GM19193 (cell line): ENCODE data around the gene RNGTT.

ENCODE experiments used
- POLR2A ChIP-seq: IDR thresholded peaks from 4 replicates; pipeline ENCODE4 v1.6.1; 2011; ENCODE audit not compliant: insufficient read depth, insufficient read length; ENCODE audit errors: extremely low read depth

RNGTT gene

GRCh38 chr6:88963139-88964090 lies at the start of gene RNGTT:
Gene RNGTT (minus strand): TSS chr6:88963618. CDS start chr6:88963409, 209 bp downstream.
- TF ChIP-seq POLR2A: peak; percentile 86

DNA sequence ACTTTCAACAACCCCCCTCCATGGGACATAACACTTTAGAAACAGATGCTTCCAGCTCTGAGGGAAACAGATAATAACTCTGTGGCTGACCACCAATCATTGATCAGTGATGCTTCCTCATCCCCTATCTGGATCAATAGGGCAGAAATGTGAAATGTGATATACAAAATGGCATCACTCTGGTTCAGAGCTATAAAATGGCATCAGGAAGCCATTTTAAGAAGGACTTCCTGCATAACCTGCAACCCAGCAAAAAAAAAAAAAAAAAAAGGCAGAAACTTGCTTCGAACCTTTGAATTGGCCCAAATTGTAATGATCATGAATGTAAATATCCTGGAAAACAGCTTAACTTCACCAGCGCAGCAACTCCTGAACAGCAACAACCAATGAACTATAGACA lies 48.0 kb upstream of the RNGTT start:
- no peak for TF ChIP-seq POLR2A

DNA sequence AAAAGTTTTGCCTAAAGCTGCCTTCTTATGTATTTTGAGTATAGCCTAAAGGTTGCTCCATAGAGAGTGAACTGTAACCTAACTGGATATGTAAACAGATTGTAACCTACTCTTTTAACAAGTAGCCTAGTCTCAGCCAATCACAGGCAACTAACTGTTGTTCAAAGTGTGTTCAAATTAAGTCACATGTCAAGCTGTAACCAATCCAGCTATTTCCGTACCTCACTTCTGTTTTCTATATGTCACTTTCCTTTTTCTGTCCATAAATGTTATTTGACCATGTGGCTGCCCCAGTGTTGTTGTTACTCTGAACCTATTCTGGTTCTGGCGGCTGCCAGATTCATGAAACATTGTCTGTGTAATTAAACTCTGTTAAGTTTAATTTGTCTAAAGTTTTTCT lies 47.4 kb upstream of the RNGTT start:
- TF ChIP-seq POLR2A: no peak

GRCh38 chr6:89009624-89010059 lies 46.2 kb upstream of the RNGTT start:
- no peak for TF ChIP-seq POLR2A

GRCh38 chr6:89008815-89009374 lies 45.5 kb upstream of the RNGTT start:
- no peak for TF ChIP-seq POLR2A

- TF ChIP-seq POLR2A: no peak
These were observed 44.8 kb upstream of the RNGTT start for GRCh38 chr6:89008001-89008814.

DNA sequence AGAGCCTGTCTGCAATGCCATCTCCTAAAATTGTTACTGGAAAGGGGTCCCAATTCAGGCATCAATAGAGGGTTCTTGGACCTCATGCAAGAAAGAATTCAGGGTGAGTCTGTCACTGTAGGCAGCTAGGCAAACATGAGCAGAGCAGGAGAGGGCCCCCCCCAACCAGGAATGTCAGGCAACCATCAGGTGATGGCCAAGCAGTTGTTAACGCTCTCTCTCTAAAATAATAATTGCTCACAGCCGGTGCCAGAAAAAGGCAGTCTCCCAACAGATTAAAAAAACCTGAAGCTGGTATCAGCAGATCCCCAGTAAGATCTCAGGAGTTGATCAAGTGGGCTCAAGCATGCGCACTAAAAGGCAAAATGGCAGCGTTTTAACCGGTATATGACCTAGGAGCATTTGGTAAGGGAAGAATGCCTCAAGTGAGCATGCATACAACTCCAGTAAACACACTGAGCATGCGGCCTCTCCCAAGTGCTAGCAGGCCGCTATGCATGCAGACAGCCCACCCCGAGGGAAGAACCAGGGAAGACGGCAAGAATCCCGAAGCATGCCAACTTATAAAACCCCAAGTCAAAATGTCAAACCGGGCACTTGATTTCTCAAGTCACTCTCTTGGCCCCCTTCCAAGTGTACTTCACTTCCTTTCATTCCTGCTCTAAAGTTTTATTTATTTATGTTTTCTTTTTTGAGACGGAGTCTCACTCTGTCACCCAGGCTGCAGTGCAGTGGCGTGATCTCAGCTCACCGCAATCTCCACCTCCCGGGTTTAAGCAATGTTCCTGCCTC lies 44.0 kb upstream of the RNGTT start:
- TF ChIP-seq POLR2A: no peak

GRCh38 chr6:89002523-89002922 lies 39.1 kb upstream of the RNGTT start:
- TF ChIP-seq POLR2A: no peak

- TF ChIP-seq POLR2A: no peak
These were observed 33.9 kb upstream of the RNGTT start for GRCh38 chr6:88997327-88997726.

DNA sequence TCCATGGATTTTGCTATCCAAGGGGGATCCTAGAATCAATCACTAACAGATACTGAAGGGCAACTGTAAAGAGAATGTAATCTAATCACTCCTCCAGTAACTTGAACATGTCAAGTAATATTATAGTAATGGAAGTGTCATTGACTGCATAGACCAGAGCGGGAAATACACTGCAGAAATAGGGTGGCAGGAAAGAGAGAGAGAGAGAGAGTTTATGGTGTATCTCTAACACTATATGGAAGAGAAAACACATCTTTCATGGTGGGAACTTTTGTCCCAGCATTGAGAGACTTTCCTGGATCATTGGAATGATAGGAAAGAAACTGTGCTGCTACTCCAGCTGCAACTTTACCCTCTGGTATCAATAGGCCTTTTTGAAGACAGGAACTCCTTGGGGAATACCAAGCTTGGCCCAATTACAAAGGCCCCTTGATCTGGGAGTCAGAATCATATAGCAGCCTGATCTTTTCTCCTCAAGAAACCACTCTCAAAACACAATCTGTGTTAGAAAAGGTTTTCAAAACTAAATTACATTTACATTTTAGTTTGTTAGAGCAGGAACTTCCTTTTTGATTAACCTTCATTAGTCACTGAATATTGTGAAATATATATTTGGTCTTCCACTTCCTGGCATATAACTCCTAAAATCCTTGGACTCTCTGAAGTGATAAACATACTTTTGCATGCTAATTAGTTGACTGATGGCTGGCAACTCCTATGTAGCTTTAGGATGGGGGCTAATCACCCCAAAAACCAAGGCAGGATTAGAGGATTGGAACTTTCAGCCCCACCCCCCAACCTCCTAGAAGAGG lies 29.5 kb upstream of the RNGTT start:
- no peak for TF ChIP-seq POLR2A

DNA sequence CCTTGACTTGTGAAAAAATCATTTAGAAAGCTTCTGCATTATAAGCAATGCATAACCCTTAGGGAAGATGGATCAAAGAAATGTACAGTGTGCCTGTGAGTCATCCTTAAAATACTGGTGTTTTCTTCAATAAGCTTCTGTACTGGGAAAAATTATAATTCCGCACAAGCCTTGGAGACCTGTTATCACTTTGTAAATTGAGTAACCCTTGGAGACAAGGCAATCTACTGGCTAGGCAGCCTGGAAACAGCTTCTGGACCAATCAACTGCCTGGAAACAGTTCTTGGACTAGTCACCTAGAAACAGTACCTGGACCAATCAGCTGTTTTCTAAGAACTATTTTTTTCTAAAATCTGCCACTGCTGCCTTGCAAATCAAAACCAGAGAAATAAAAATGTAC lies 25.8 kb upstream of the RNGTT start:
- TF ChIP-seq POLR2A: no peak

DNA sequence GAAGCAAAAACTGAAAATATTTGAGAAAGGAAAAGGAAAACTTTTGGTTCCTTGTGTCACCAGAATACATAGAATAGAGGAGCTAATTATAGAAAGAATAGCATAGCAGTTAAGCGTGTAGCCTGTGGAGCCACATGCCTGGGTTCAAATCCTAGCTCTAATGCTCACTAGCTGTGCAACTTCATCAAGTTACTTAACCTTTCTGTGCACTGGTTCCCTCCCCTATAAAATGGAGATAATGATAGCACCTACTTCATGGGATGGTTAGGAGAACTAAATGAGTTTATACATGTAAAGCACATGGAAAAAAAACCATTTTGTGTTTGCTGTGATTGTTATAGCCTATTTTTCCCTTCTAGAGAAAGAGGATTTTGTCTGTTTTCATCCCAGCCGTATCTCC lies 24.5 kb upstream of the RNGTT start:
- no peak for TF ChIP-seq POLR2A

DNA sequence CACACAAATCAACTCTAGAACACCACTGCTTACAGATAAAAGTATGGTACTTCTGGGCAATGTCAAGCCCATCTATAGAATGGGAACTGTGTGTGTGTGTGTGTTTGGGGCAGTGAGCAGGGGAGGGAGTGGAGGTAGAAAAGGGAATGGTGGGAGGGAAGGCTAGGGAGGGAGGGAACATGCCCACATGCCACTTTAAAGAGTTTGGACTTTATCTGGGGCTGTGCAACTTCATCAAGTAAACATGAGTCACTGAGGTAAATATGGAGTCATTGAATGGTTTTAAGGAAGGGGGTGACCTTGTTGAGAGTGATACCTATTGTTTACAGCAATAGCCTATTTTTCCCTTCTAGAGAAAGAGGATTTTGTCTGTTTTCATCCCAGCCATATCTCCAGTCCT lies 22.5 kb upstream of the RNGTT start:
- TF ChIP-seq POLR2A: no peak

DNA sequence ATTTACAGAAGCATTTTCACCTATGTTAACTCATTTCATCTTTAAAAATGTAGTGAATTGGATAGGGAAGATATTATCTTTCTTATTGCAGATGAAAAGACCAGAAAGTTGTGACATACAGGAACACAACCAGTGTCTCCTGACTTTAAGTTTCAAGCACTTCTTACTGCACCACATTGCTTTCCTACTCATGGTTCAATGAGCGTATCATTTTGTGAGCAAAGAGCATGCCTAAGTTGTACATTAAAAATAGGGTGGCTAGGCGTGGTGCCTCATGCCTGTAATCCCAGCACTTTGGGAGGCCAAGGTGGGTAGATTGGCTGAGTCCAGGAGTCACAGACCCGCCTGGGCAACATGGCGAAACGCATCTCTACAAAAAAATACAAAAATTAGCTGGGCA lies 21.2 kb upstream of the RNGTT start:
- TF ChIP-seq POLR2A: no peak
